Measurements from ENCODE around the gene GLRX.
A peak's percentile ranks its signal among the peaks of the same experiment; 100 is the strongest.

GLRX gene

GRCh38 chr5:95848701-95849100 lies 26.2 kb upstream of the GLRX start:
- DNase-seq, result no peak
- H3K36me3 ChIP-seq, result no peaks in the 10 kb centered on the region
- H3K4me1 ChIP-seq, result peaks cover 0 to 18% (median 0%) of the 10 kb centered on the region in 4 donors
- TF ChIP-seq CTCF (IDR thresholded peaks at IDR 0.05), result no peak
- no peaks in the 10 kb centered on the region for H3K27me3 ChIP-seq
- H3K4me3 ChIP-seq, result no peak overlapping the region
- intact Hi-C loops (cut with DNase I; ENCODE audit: low total_unique reads), result no loop called here
- no peaks in the 10 kb centered on the region for H3K9me3 ChIP-seq
- H3K27ac ChIP-seq, result no peak overlapping the region

- Histone ChIP-seq H3K4me1 (peaks cover 0 to 31% (median 12%) of the 10 kb centered on the region in 4 donors), H3K27me3 (no peaks in the 10 kb centered on the region), H3K4me3 (no peak overlapping the region), H3K36me3 (no peaks in the 10 kb centered on the region), H3K27ac (no peak overlapping the region), H3K9me3 (no peaks in the 10 kb centered on the region)
- no peak for TF ChIP-seq CTCF (IDR thresholded peaks at IDR 0.05)
- no peak for DNase-seq
- intact Hi-C loops (cut with DNase I; ENCODE audit: low total_unique reads), result loop anchor here (2.0 kb wide), 1 partner anchor 202 kb away; no protein-coding TSS in a partner anchor
Observed at GRCh38 chr5:95847261-95847592, 24.7 kb upstream of the GLRX start.

GRCh38 chr5:95846554-95847260 lies 24.2 kb upstream of the GLRX start:
- intact Hi-C loops (cut with DNase I; ENCODE audit: low total_unique reads), result loop anchor here (1.0 to 2.0 kb wide), 2 partner anchors 65 to 202 kb away; no protein-coding TSS in a partner anchor
- Histone ChIP-seq H3K27ac (peak overlapping the region in 1 of 2 donors; percentile 15), H3K27me3 (no peaks in the 10 kb centered on the region), H3K4me1 (peaks cover 0 to 36% (median 12%) of the 10 kb centered on the region in 4 donors), H3K36me3 (no peaks in the 10 kb centered on the region), H3K9me3 (no peaks in the 10 kb centered on the region), H3K4me3 (no peak overlapping the region)
- DNase-seq, result peak; percentile 73 to 80
- peak; percentile 91 to 97 for TF ChIP-seq CTCF (IDR thresholded peaks at IDR 0.05)

GRCh38 chr5:95845391-95845790 lies 22.9 kb upstream of the GLRX start:
- Histone ChIP-seq H3K27me3 (no peaks in the 10 kb centered on the region), H3K4me3 (no peak overlapping the region), H3K4me1 (peaks cover 0 to 43% (median 15%) of the 10 kb centered on the region in 4 donors), H3K9me3 (no peaks in the 10 kb centered on the region), H3K27ac (peak overlapping the region in 1 of 2 donors; percentile 15), H3K36me3 (no peaks in the 10 kb centered on the region)
- TF ChIP-seq CTCF (IDR thresholded peaks at IDR 0.05), result no peak
- intact Hi-C loops (cut with DNase I; ENCODE audit: low total_unique reads), result no loop called here
- DNase-seq, result no peak

GRCh38 chr5:95843733-95844223 lies 21.3 kb upstream of the GLRX start:
- peak in 1 of 2 donors; percentile 74 for DNase-seq

More at GRCh38 chr5:95843733-95844223, 21.3 kb upstream of the GLRX start:
- no peak for TF ChIP-seq CTCF (IDR thresholded peaks at IDR 0.05)
- Histone ChIP-seq H3K4me1 (peaks cover 0 to 43% (median 15%) of the 10 kb centered on the region in 4 donors), H3K27ac (peak overlapping the region; percentile 58 to 70), H3K27me3 (no peaks in the 10 kb centered on the region), H3K9me3 (no peaks in the 10 kb centered on the region), H3K4me3 (no peak overlapping the region), H3K36me3 (no peaks in the 10 kb centered on the region)
- intact Hi-C loops (cut with DNase I; ENCODE audit: low total_unique reads), result no loop called here

All from tibial artery (tissue), 4 donors.